ENCODE results near the gene PIMREG.

Gene PIMREG

DNA sequence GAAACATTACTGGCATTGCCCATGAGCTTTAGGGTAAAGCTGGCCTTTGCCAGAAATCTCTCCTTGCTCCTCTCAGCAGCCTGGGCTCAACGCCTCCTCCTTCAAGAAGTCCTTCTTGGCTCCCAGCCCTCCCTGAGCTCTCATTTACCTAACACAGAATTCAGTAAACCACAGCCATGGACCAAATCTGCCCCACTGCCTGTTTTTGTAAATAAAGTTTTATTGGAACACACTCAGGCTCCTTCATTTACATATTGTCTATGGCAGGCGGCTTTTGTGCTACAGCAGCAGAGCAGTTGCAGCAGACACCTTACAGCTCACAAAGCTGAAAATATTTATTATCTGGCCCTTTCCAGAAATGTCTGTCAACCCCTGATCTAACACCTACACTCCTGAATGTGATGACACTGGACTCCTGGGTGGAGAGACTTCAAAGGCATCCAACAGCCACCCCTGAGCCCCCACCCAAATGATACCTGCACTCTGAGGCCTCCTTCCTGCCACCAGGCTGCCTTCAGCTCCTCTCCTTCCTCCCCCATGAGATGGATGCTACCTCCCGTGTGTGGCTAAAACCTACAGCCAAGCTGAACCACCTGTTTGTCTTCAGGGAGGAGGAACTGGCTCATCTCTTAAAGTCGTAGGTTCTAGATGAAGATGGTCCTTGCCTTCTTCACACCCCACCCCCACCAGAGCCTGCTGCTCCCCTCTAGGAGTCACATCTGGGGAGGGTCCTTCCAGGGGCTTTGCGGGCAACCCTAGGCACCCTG, 41.6 kb downstream of the PIMREG start:
- H3K4me3 ChIP-seq (ENCODE audit: low read depth, low read length): no peak overlapping the region
- no peaks in the 10 kb centered on the region for H3K27me3 ChIP-seq (ENCODE audit: insufficient read depth, low read depth, severe bottlenecking)
- TF ChIP-seq, protein P1, sequence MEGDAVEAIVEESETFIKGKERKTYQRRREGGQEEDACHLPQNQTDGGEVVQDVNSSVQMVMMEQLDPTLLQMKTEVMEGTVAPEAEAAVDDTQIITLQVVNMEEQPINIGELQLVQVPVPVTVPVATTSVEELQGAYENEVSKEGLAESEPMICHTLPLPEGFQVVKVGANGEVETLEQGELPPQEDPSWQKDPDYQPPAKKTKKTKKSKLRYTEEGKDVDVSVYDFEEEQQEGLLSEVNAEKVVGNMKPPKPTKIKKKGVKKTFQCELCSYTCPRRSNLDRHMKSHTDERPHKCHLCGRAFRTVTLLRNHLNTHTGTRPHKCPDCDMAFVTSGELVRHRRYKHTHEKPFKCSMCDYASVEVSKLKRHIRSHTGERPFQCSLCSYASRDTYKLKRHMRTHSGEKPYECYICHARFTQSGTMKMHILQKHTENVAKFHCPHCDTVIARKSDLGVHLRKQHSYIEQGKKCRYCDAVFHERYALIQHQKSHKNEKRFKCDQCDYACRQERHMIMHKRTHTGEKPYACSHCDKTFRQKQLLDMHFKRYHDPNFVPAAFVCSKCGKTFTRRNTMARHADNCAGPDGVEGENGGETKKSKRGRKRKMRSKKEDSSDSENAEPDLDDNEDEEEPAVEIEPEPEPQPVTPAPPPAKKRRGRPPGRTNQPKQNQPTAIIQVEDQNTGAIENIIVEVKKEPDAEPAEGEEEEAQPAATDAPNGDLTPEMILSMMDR (IDR thresholded peaks at IDR 0.05; ENCODE audit: low read depth, low read length): no peak
- H3K36me3 ChIP-seq: no peaks in the 10 kb centered on the region
- no peak overlapping the region for H3K27ac ChIP-seq
- H3K9me3 ChIP-seq (ENCODE audit: severe bottlenecking): no peaks in the 10 kb centered on the region
- no peak for DNase-seq

DNA sequence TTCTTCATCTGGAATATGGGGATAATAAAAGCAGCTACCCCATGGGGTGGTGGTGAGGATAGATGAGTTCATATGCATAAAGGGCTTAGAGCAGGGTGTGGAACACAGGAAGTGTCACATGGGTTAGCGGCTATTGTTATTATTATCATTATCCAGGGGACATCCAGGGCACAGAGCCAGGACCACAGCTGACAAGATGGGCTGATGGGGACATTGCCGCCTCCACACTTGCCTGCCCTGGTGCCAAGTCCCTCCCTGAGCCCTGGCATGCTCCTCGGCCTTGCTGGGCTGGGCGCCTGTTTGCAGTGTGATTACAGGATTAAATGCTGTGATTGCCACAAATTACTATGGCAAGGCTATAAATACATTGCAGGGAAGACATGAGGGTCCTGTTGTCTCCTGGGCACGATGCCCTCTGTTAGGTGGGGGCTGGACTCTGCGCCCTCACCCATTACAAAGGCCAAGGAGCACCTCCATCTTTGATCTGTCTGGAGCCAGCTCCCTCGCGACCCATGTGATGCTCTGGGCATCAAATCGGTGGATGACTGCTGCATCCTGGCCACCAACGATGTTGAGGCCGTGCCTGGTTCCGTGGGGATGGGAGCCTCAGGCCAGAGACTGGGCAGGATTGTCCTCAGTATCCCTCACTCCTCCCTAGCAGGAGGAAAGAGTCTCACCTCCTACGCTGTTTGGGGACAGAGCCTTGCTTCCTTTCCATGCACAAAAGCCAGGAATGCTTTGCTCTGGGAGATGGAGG, 43.2 kb downstream of the PIMREG start:
- no peaks in the 10 kb centered on the region for H3K36me3 ChIP-seq
- no peak for DNase-seq
- no peak overlapping the region for H3K27ac ChIP-seq
- no peaks in the 10 kb centered on the region for H3K9me3 ChIP-seq (ENCODE audit: severe bottlenecking)
- H3K27me3 ChIP-seq (ENCODE audit: insufficient read depth, low read depth, severe bottlenecking): no peaks in the 10 kb centered on the region
- H3K4me3 ChIP-seq (ENCODE audit: low read depth, low read length): no peak overlapping the region
- TF ChIP-seq, protein P1 (IDR thresholded peaks at IDR 0.05; ENCODE audit: low read depth, low read length): no peak

DNA sequence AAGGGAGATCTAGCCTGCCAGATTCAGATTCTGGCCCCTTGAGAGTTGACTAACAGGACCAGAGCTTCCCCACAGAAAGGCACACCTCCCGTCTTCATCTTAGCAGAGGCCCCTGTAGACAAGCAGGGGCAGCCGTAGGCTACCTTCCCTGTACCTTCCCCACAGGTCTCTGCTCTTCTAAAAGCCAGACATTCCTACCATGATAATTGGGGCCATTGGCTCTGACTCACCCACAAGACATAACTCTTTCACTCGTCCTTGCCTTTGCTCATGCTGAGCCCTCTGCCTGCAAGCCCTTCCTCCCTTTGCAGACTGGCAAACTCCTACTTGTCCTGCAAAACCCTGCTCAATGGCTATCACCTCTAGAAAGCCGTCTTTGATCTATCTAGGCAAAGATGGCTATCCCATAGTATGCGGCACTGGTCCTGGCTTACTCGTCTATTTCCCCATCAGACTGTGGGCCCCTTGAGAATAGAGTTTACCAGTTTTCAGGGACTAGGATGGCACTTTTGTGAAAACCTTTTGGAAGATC, 43.8 kb downstream of the PIMREG start:
- H3K9me3 ChIP-seq (ENCODE audit: severe bottlenecking): no peaks in the 10 kb centered on the region
- H3K36me3 ChIP-seq: no peaks in the 10 kb centered on the region
- no peak overlapping the region for H3K27ac ChIP-seq
- H3K4me3 ChIP-seq (ENCODE audit: low read depth, low read length): no peak overlapping the region
- TF ChIP-seq, protein P1 (IDR thresholded peaks at IDR 0.05; ENCODE audit: low read depth, low read length): no peak
- H3K27me3 ChIP-seq (ENCODE audit: insufficient read depth, low read depth, severe bottlenecking): no peaks in the 10 kb centered on the region
- no peak for DNase-seq

DNA sequence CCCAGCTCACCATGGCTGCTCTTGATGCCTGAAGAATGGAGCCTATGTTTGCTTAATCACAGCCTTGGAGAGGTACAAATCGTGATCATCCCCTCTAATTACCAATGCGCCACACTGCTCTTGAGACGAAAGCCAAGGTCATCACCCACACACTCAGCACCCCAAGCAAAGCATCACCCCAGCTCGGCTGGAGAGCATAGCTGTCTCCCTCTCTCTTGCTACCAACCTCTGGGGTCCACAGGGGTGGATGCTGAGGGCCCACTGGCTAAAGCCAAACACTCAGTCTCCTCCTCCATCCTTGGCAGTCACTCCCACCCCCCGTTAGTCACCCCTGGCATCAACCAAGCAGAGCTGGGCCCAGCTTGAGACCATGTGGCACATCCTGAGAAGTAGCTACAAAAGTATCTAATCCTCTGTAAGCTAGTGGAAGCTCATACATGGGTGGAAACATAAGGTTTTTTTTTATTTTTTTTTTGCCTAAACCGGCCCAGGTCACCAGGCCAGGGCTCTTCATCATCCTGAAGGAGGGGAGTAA, 44.8 kb downstream of the PIMREG start:
- no peak overlapping the region for H3K27ac ChIP-seq
- no peak for DNase-seq
- no peaks in the 10 kb centered on the region for H3K36me3 ChIP-seq
- H3K27me3 ChIP-seq (ENCODE audit: insufficient read depth, low read depth, severe bottlenecking): no peaks in the 10 kb centered on the region
- no peak overlapping the region for H3K4me3 ChIP-seq (ENCODE audit: low read depth, low read length)
- TF ChIP-seq, protein P1 (IDR thresholded peaks at IDR 0.05; ENCODE audit: low read depth, low read length): no peak
- no peaks in the 10 kb centered on the region for H3K9me3 ChIP-seq (ENCODE audit: severe bottlenecking)

DNA sequence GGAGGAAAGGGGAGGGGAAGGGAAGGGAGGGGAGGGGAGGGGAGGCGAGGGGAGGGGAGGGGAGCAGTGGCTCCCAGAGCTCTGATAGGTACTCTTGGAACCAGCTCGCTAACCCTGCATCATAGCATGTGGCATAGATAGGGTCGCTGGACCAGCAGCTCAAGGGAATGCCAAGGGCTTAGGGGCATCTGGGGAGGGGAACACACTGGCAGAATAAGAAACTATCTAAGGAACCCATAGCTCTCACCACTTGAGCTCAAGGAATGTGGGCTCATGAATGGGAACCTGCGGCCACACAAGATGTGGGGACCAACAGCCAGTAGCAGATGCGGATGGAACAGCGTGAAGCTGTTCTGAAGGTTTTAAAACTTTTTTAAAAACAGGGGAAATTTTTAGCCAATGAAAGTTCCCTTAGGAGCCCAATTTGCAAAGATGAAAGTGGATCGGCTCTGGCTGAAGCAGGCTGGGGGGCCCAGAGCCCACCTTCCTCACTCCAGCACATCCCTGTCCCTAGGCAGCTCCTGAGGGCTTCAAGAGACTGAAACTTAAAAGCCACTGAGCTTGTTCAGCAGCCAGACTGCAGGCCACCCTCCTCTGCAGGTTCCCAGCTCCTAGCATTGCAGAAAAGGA, 46.9 kb downstream of the PIMREG start:
- DNase-seq: no peak
- Histone ChIP-seq H3K27me3 (ENCODE audit: insufficient read depth, low read depth, severe bottlenecking) (no peaks in the 10 kb centered on the region), H3K4me3 (ENCODE audit: low read depth, low read length) (no peak overlapping the region), H3K9me3 (ENCODE audit: severe bottlenecking) (no peaks in the 10 kb centered on the region), H3K36me3 (no peaks in the 10 kb centered on the region), H3K27ac (no peak overlapping the region)
- TF ChIP-seq, protein P1 (IDR thresholded peaks at IDR 0.05; ENCODE audit: low read depth, low read length): no peak

Measured in WERI-Rb-1 (cell line).